H1 (cell line): ENCODE data around the gene SPDEF. TPM values are rescaled to one million over a fixed set of nuclear protein-coding genes. Genes with fewer than 3 reads are reported as not detected.

ENCODE experiments used
- CTCF ChIA-PET: fragments of 300-600 bp; sonication (Branson Sonifier 250); formaldehyde crosslinking; loops from one replicate; lab custom pipeline; 2021; ENCODE audit not compliant: partially characterized antibody; lab: Charles Lee
- POLR2A ChIA-PET: fragments of 300-600 bp; sonication (Branson Sonifier 250); formaldehyde crosslinking; loops from one replicate; lab custom pipeline; 2021; ENCODE audit warnings: inconsistent platforms; ENCODE audit not compliant: partially characterized antibody; lab: Charles Lee
- DNase-seq, 2 experiments: peaks; one replicate each; pipeline versions ENCODE4 v3.0.0 to v3.0.0-alpha.2; 2010 to 2022; ENCODE audit warnings: low spot score in 2 of 2, low read depth in 1 of 2, mixed read lengths in 1 of 2
- FAIRE-seq: peaks from 2 replicates; lab custom pipeline; 2011; peaks lifted over from hg19 to GRCh38; lab: Jason Lieb, UNC
- H2AFZ ChIP-seq: 2 replicates; pipeline ENCODE4 v1.8.1; 2012; ENCODE audit warnings: low read length, inconsistent platforms
- H2AK5ac ChIP-seq: 2 replicates; pipeline ENCODE4 v1.6.1; 2013; ENCODE audit warnings: low read depth, low read length
- H2BK120ac ChIP-seq: replicated peaks from 2 replicates; pipeline ENCODE3; 2013; ENCODE audit warnings: low read depth, low read length, inconsistent platforms
- H2BK12ac ChIP-seq: 2 replicates; pipeline ENCODE4 v1.6.1; 2013; ENCODE audit warnings: low read depth, low read length
- H2BK15ac ChIP-seq: 2 replicates; pipeline ENCODE4 v1.6.1; 2013; ENCODE audit warnings: low read length
- H2BK20ac ChIP-seq: 2 replicates; pipeline ENCODE4 v1.6.1; 2013; ENCODE audit warnings: low read length
- H2BK5ac ChIP-seq: 2 replicates; pipeline ENCODE4 v1.6.1; 2013; ENCODE audit warnings: low read depth, low read length
- H3K14ac ChIP-seq: 2 replicates; pipeline ENCODE4 v1.6.1; 2013; ENCODE audit warnings: inconsistent platforms; ENCODE audit not compliant: insufficient read length
- H3K18ac ChIP-seq: 2 replicates; pipeline ENCODE4 v1.6.1; 2013; ENCODE audit warnings: low read length; ENCODE audit errors: extremely low read depth
- H3K23ac ChIP-seq: 2 replicates; pipeline ENCODE4 v1.6.1; 2013; ENCODE audit warnings: inconsistent platforms; ENCODE audit not compliant: insufficient read length
- H3K23me2 ChIP-seq: 2 replicates; pipeline ENCODE4 v1.6.1; 2013; ENCODE audit warnings: low read depth, low read length
- H3K27ac ChIP-seq: 2 replicates; pipeline ENCODE4 v1.6.1; 2011; ENCODE audit warnings: low read depth, low read length, inconsistent platforms
- H3K27me3 ChIP-seq, 4 experiments: replicated peaks in 1 of 4; 1 replicate in 1 of 4; 2 replicates in 3 of 4; pipeline versions ENCODE4 v1.6.1 to v1.8.1; 2011 to 2013; ENCODE audit warnings: low read length in 3 of 4, mild to moderate bottlenecking in 3 of 4, inconsistent platforms in 2 of 4, mixed read lengths in 2 of 4, moderate library complexity in 1 of 4; ENCODE audit not compliant: control insufficient read depth in 3 of 4, insufficient read depth in 3 of 4; ENCODE audit errors: extremely low read depth in 1 of 4
- H3K36me3 ChIP-seq, 4 experiments: 2 replicates each; pipeline versions ENCODE4 v1.6.1 to v1.8.1; 2011 to 2013; ENCODE audit warnings: mild to moderate bottlenecking in 4 of 4, low read length in 3 of 4, moderate library complexity in 2 of 4, control low read depth in 1 of 4, inconsistent platforms in 1 of 4; ENCODE audit not compliant: insufficient read depth in 4 of 4, control insufficient read depth in 2 of 4
- H3K4ac ChIP-seq: replicated peaks from 2 replicates; pipeline ENCODE3; 2013; ENCODE audit warnings: low read length, low read depth, mixed read lengths, inconsistent platforms; ENCODE audit not compliant: insufficient read length
- H3K4me1 ChIP-seq, 4 experiments: replicated peaks in 1 of 4; 1 replicate in 1 of 4; 2 replicates in 3 of 4; pipeline versions ENCODE4 v1.6.1 to v1.8.1; 2011 to 2013; ENCODE audit warnings: low read length in 3 of 4, inconsistent platforms in 2 of 4, mixed read lengths in 1 of 4; ENCODE audit not compliant: insufficient read depth in 4 of 4, control insufficient read depth in 3 of 4
- H3K4me2 ChIP-seq, 2 experiments: 2 replicates each; pipeline versions ENCODE4 v1.6.1 to v1.8.1; 2011 to 2013; ENCODE audit warnings: low read depth in 2 of 2, low read length in 2 of 2, control low read depth in 1 of 2, inconsistent platforms in 1 of 2, mild to moderate bottlenecking in 1 of 2; ENCODE audit not compliant: insufficient read depth in 1 of 2
- H3K4me3 ChIP-seq, 4 experiments: fragments of 200-600, 300-600 bp in 1 of 4; sonication (generic), shearing (Covaris generic), sonication (Bioruptor Twin) in 1 of 4; 2 replicates each; pipeline versions ENCODE4 v1.5.1 to v1.8.1; 2011 to 2016; ENCODE audit warnings: low read length in 4 of 4, low read depth in 3 of 4, control low read depth in 2 of 4, inconsistent platforms in 2 of 4, mild to moderate bottlenecking in 2 of 4, mixed read lengths in 1 of 4, moderate library complexity in 1 of 4; ENCODE audit not compliant: insufficient read depth in 2 of 4; ENCODE audit errors: extremely low read depth in 1 of 4
- H3K56ac ChIP-seq: replicated peaks from 2 replicates; pipeline ENCODE3; 2013; ENCODE audit warnings: low read depth, mild to moderate bottlenecking, mixed read lengths, low read length, inconsistent platforms; ENCODE audit not compliant: insufficient read length
- H3K79me1 ChIP-seq: 2 replicates; pipeline ENCODE4 v1.6.1; 2013; ENCODE audit warnings: low read depth, low read length, control low read depth
- H3K79me2 ChIP-seq, 2 experiments: 2 replicates each; pipeline versions ENCODE4 v1.6.1 to v1.8.1; 2012 to 2013; ENCODE audit warnings: low read length in 2 of 2, mild to moderate bottlenecking in 2 of 2, inconsistent platforms in 1 of 2; ENCODE audit not compliant: insufficient read depth in 2 of 2, control insufficient read depth in 1 of 2
- H3K9ac ChIP-seq, 4 experiments: replicated peaks in 1 of 4; 1 replicate in 1 of 4; 2 replicates in 3 of 4; pipeline versions ENCODE4 v1.6.1 to v1.8.1; 2011 to 2013; ENCODE audit warnings: low read depth in 3 of 4, low read length in 3 of 4, control low read depth in 2 of 4, mild to moderate bottlenecking in 2 of 4, moderate library complexity in 2 of 4, inconsistent platforms in 1 of 4; ENCODE audit errors: extremely low read depth in 1 of 4
- H3K9me3 ChIP-seq, 2 experiments: 2 replicates each; pipeline versions ENCODE4 v1.6.1 to v1.8.1; 2012 to 2013; ENCODE audit warnings: mild to moderate bottlenecking in 2 of 2, moderate library complexity in 2 of 2, control low read depth in 1 of 2, inconsistent platforms in 1 of 2, low read depth in 1 of 2, low read length in 1 of 2, mixed read lengths in 1 of 2; ENCODE audit not compliant: insufficient read depth in 2 of 2
- H4K20me1 ChIP-seq, 2 experiments: replicated peaks in 1 of 2; 2 replicates each; pipeline versions ENCODE3 to v1.8.1; 2011 to 2013; ENCODE audit warnings: inconsistent platforms in 2 of 2, low read length in 2 of 2, mild to moderate bottlenecking in 1 of 2; ENCODE audit not compliant: insufficient read depth in 2 of 2, control insufficient read depth in 1 of 2
- H4K5ac ChIP-seq: 2 replicates; pipeline ENCODE4 v1.6.1; 2013; ENCODE audit warnings: low read length, low read depth, mixed read lengths, inconsistent platforms; ENCODE audit not compliant: insufficient read length
- H4K8ac ChIP-seq: 2 replicates; pipeline ENCODE4 v1.8.0; 2013; ENCODE audit warnings: mild to moderate bottlenecking, moderate library complexity, low read length, inconsistent platforms; ENCODE audit not compliant: insufficient read depth; ENCODE audit errors: extremely low read depth
- H4K91ac ChIP-seq: replicated peaks from 2 replicates; pipeline ENCODE3; 2013; ENCODE audit warnings: low read length, mixed read lengths, inconsistent platforms; ENCODE audit not compliant: insufficient read length
- CEBPB ChIP-seq: IDR thresholded peaks from 2 replicates; pipeline ENCODE4 v1.6.1; 2012; ENCODE audit warnings: low read depth, low read length
- CHD1 ChIP-seq: IDR thresholded peaks from 2 replicates; pipeline ENCODE4 v1.6.1; 2012; ENCODE audit warnings: low read depth, low read length, improper control_type of control experiment
- EZH2 ChIP-seq: fragments of 200-600 bp; sonication (generic); IDR thresholded peaks from 2 replicates; pipeline ENCODE4 v1.7.1; 2012; ENCODE audit warnings: low read depth, mild to moderate bottlenecking, moderate library complexity, low read length, inconsistent platforms; ENCODE audit not compliant: severe bottlenecking
- FOSL1 ChIP-seq: IDR thresholded peaks from 2 replicates; pipeline ENCODE4 v1.6.1; 2011; ENCODE audit warnings: mild to moderate bottlenecking, low read depth, low read length, moderate library complexity; ENCODE audit not compliant: insufficient read depth
- GABPA ChIP-seq: IDR thresholded peaks from 2 replicates; pipeline ENCODE4 v1.6.1; 2011; ENCODE audit warnings: mild to moderate bottlenecking, low read length, moderate library complexity, borderline replicate concordance; ENCODE audit not compliant: insufficient read depth
- NANOG ChIP-seq: IDR thresholded peaks from 2 replicates; pipeline ENCODE4 v1.6.1; 2011; ENCODE audit warnings: low read length, low read depth, mild to moderate bottlenecking, inconsistent platforms; ENCODE audit not compliant: insufficient read depth, poor library complexity, severe bottlenecking
- RBBP5 ChIP-seq: IDR thresholded peaks from 2 replicates; pipeline ENCODE4 v1.7.1; 2012; ENCODE audit warnings: low read depth, mild to moderate bottlenecking, inconsistent platforms, low read length, moderate library complexity, borderline replicate concordance
- RNF2 ChIP-seq: fragments of 200-900, 300-1000 bp; sonication (generic); IDR thresholded peaks from 2 replicates; pipeline ENCODE4 v1.7.1; 2016; ENCODE audit warnings: borderline replicate concordance, low read depth, mild to moderate bottlenecking, antibody characterized with exemption, low read length; ENCODE audit not compliant: poor library complexity, severe bottlenecking; ENCODE audit errors: missing control alignments
- SIRT6 ChIP-seq: IDR thresholded peaks from one replicate; pipeline ENCODE4 v1.7.1; 2012; ENCODE audit warnings: low read length, inconsistent platforms
- TBP ChIP-seq: IDR thresholded peaks from 2 replicates; pipeline ENCODE4 v1.6.1; 2011; ENCODE audit warnings: low read depth, low read length, improper control_type of control experiment
- WGBS, 2 experiments: shearing (Covaris generic) in 1 of 2; methylation state at CpG; one replicate each; pipeline versions ENCODE4 v1.1.6 to v1.1.7; 2013 to 2015; ENCODE audit warnings: low lambda C conversion rate in 2 of 2, mixed read lengths in 2 of 2, inconsistent platforms in 1 of 2, low coverage in 1 of 2, missing lambda C conversion rate in 1 of 2; ENCODE audit not compliant: insufficient replicate concordance in 2 of 2, insufficient coverage in 1 of 2, insufficient read length in 1 of 2; ENCODE audit errors: extremely low coverage in 1 of 2, missing lambda C conversion rate in 1 of 2; 5-methylcytosine and 5-hydroxymethylcytosine counted together
- polyA plus RNA-seq, 7 experiments: library from polyadenylated mRNA; depleted of rRNA in 3 of 7; stranded (reverse) in 5 of 7; unstranded in 2 of 7; fragments of >200 nt in 5 of 7; fragments of 200-250 nt in 2 of 7; gene quantifications; 1 replicate in 5 of 7; 2 replicates in 1 of 7; 4 replicates in 1 of 7; pipeline versions ENCODE4 v1.2.1 to v1.2.3, GENCODE V29; 2011 to 2013; ENCODE audit warnings: missing spikeins in 2 of 7, mixed read lengths in 2 of 7
- total RNA-seq: library from RNA; stranded (reverse); fragmentation: NEBNext Ultra II Directional; extraction: Animal tissue kit (Norgen Biotek cat#: 25700); gene quantifications from 2 replicates; pipeline ENCODE4 v1.2.1, GENCODE V29; 2021

The SPDEF gene
- total and polyA plus RNA-seq, 2 of the 8 experiments (the other 6 are each of a cell fraction or from before 2014, with no cell fraction given) = 0.15 to 0.30 TPM

- FAIRE-seq (no peak), DNase-seq (no peak)
- CTCF ChIA-PET = interaction anchor here (0.6 to 1.4 kb wide), 4 partner anchors 13 to 938 kb away, joined by 3 to 4 read pairs (median 3); no protein-coding TSS in a partner anchor
Observed at GRCh38 chr6:34521463-34522285, 34.5 kb downstream of the SPDEF start.

More at GRCh38 chr6:34521463-34522285, 34.5 kb downstream of the SPDEF start:
- Histone ChIP-seq H2BK12ac (no peak overlapping the region), H3K18ac (no peak overlapping the region), H2BK15ac (no peak overlapping the region), H2BK5ac (no peak overlapping the region), H3K27me3 (no peaks in the 10 kb centered on the region), H3K23ac (no peak overlapping the region), H3K9ac (no peak overlapping the region), H3K4me1 (peaks cover 0 to 6% (median 3%) of the 10 kb centered on the region in 4 experiments; a peak in 5 of 7 replicates), H3K4me3 (no peak overlapping the region), H2AFZ (no peak overlapping the region), H3K36me3 (no peaks in the 10 kb centered on the region), H3K4me2 (no peak overlapping the region), H4K8ac (no peak overlapping the region), H3K79me1 (no peaks in the 10 kb centered on the region), H3K23me2 (no peaks in the 10 kb centered on the region; the same call in 1 of the 2 replicates), H3K79me2 (no peaks in the 10 kb centered on the region), H4K5ac (no peak overlapping the region), H3K27ac (no peak overlapping the region), H3K56ac (no peak overlapping the region), H3K9me3 (no peaks in the 10 kb centered on the region), H2BK120ac (no peak overlapping the region), H2BK20ac (no peak overlapping the region), H4K20me1 (no peaks in the 10 kb centered on the region), H3K14ac (no peak overlapping the region), H2AK5ac (no peak overlapping the region), H3K4ac (no peak overlapping the region), H4K91ac (no peak overlapping the region)
- TF ChIP-seq RBBP5 = no peak
- TF ChIP-seq TBP = no peak
- no peak for TF ChIP-seq NANOG
- no peak for TF ChIP-seq FOSL1
- TF ChIP-seq RNF2 = no peak
- no peak for TF ChIP-seq GABPA
- TF ChIP-seq CEBPB = no peak
- no peak for TF ChIP-seq EZH2
- TF ChIP-seq CHD1 = no peak
- no peak for TF ChIP-seq SIRT6
- POLR2A ChIA-PET = interaction anchor here (0.8 to 2.2 kb wide), 2 partner anchors 10 to 13 kb away, joined by 4 to 9 read pairs; no protein-coding TSS in a partner anchor
- WGBS, 2 experiments = 94% methylated on average over 26 of the region's 28 CpGs; no CpG with 5 or more reads in 1 of the 2 experiments
